Suprapubic skin (tissue), 4 donors: ENCODE measurements around the gene GPER1.

Experiments used
- POLR2A ChIP-seq, 2 donors: fragments of 450-650 bp; IDR thresholded peaks; one replicate each; pipeline ENCODE4 v1.6.1; 2017; ENCODE audit warnings: antibody characterized with exemption in 2 of 2, mild to moderate bottlenecking in 2 of 2, moderate library complexity in 2 of 2
- POLR2AphosphoS5 ChIP-seq, 3 donors: sonication (generic); formaldehyde crosslinking; IDR thresholded peaks; one replicate each; pipeline ENCODE4 v1.6.1; 2017; ENCODE audit warnings: antibody characterized with exemption in 3 of 3
- TF ChIP-seq, protein P1 (sequence below), 2 donors: fragments of 200-600 bp in 1 of 2; fragments of 450-650 bp in 1 of 2; sonication (generic) in 1 of 2; IDR thresholded peaks; one replicate each; pipeline ENCODE4 v1.5.1; 2016 to 2019; ENCODE audit warnings: antibody characterized with exemption in 2 of 2, mild to moderate bottlenecking in 1 of 2, moderate library complexity in 1 of 2

DNA sequence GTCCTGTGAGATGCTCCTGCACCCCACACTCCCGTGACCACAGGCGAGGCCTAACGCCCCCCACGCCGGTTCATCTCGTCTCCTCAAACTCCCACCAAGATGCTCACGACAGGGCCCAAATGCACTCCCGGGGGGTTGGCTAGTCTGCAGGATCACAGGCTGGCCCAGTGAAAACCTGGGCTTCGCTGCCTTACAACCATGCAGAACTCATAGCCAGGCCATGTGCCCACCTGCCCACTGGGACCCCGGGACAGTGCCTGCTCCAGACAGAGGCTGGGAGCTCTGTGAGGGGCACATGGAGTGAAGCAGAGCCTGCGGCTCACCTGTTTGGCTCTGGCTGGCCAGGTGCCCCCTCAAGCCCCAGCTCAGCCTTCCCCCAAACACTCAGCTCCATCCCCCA is 9.4 kb upstream of the GPER1 start:
- TF ChIP-seq, protein P1, sequence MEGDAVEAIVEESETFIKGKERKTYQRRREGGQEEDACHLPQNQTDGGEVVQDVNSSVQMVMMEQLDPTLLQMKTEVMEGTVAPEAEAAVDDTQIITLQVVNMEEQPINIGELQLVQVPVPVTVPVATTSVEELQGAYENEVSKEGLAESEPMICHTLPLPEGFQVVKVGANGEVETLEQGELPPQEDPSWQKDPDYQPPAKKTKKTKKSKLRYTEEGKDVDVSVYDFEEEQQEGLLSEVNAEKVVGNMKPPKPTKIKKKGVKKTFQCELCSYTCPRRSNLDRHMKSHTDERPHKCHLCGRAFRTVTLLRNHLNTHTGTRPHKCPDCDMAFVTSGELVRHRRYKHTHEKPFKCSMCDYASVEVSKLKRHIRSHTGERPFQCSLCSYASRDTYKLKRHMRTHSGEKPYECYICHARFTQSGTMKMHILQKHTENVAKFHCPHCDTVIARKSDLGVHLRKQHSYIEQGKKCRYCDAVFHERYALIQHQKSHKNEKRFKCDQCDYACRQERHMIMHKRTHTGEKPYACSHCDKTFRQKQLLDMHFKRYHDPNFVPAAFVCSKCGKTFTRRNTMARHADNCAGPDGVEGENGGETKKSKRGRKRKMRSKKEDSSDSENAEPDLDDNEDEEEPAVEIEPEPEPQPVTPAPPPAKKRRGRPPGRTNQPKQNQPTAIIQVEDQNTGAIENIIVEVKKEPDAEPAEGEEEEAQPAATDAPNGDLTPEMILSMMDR (IDR thresholded peaks at IDR 0.05), result no peak
- TF ChIP-seq POLR2A (IDR thresholded peaks at IDR 0.05) (no peak), POLR2AphosphoS5 (IDR thresholded peaks at IDR 0.05) (no peak)
